ENCODE measurements around the gene HOMER2.
"Not testable (repeated sequence)": the region's sequence is repeated elsewhere in the genome, so short reads cannot be mapped to it uniquely, and the experiment has no call there.

The HOMER2 gene

GRCh38 chr15:82830427-82831173, 121.9 kb downstream of the HOMER2 start:
- DNase-seq, result no peak

GRCh38 chr15:82829234-82829633, 123.3 kb downstream of the HOMER2 start:
- DNase-seq, result no peak

GRCh38 chr15:82828075-82828474, 124.4 kb downstream of the HOMER2 start:
- no peak for DNase-seq

GRCh38 chr15:82823049-82823448, 129.5 kb downstream of the HOMER2 start:
- DNase-seq, result no peak

GRCh38 chr15:82821851-82822250, 130.7 kb downstream of the HOMER2 start:
- DNase-seq, result not testable (repeated sequence)

- DNase-seq, result not testable (repeated sequence)
Observed at GRCh38 chr15:82821396-82821795, 131.1 kb downstream of the HOMER2 start.

GRCh38 chr15:82820128-82820527, 132.4 kb downstream of the HOMER2 start:
- DNase-seq, result no peak

- DNase-seq, result no peak
Observed at GRCh38 chr15:82812994-82813393, 139.5 kb downstream of the HOMER2 start.

GRCh38 chr15:82810890-82811426, 141.6 kb downstream of the HOMER2 start:
- peak in 1 of 2 experiments; percentile 23 for DNase-seq

- peak; percentile 30 to 48 for DNase-seq
Observed at GRCh38 chr15:82810061-82810889, 142.2 kb downstream of the HOMER2 start.

GRCh38 chr15:82809308-82810060, 143.0 kb downstream of the HOMER2 start, which contains the start of gene WHAMM:
Gene WHAMM (plus strand): TSS chr15:82809628. CDS start chr15:82809727, 99 bp downstream.
- peak; percentile 92 to 93 for DNase-seq

- DNase-seq, result no peak
Observed at GRCh38 chr15:82808634-82809041, 143.9 kb downstream of the HOMER2 start.

GRCh38 chr15:82807920-82808633, 144.4 kb downstream of the HOMER2 start:
- DNase-seq, result no peak

GRCh38 chr15:82805994-82806406, 146.5 kb downstream of the HOMER2 start, which contains the start of gene FSD2:
Gene FSD2 (minus strand): TSS chr15:82806069. CDS start chr15:82787390, 18,679 bp downstream.
- no peak for DNase-seq

GRCh38 chr15:82804575-82804949, 148.0 kb downstream of the HOMER2 start:
- no peak for DNase-seq

GRCh38 chr15:82803793-82804574, 148.5 kb downstream of the HOMER2 start:
- no peak for DNase-seq

GRCh38 chr15:82802497-82802896, 150.0 kb downstream of the HOMER2 start:
- DNase-seq, result no peak

- no peak for DNase-seq
Observed at GRCh38 chr15:82799183-82799841, 153.2 kb downstream of the HOMER2 start.
